HepG2 (cell line): Measurements from ENCODE around the gene SERINC2. TPM values are rescaled to one million over a fixed set of nuclear protein-coding genes. Genes with fewer than 3 reads are reported as not detected.

Source experiments
- ARNT2 ChIP-seq: sonication (generic); formaldehyde crosslinking; IDR thresholded peaks from 2 replicates; pipeline ENCODE4 v1.8.0; 2022; ENCODE audit warnings: mild to moderate bottlenecking, low read depth, missing genetic modification reagents, moderate library complexity
- HNRNPK ChIP-seq: fragments of 200-400 bp; formaldehyde crosslinking; IDR thresholded peaks from 2 replicates; pipeline ENCODE4 v1.6.1; 2018; ENCODE audit warnings: low read length, low read depth, moderate library complexity, mild to moderate bottlenecking; ENCODE audit not compliant: poor library complexity, severe bottlenecking
- IKZF4 ChIP-seq: sonication (generic); formaldehyde crosslinking; IDR thresholded peaks from 2 replicates; pipeline ENCODE4 v1.5.1; 2020; ENCODE audit warnings: borderline replicate concordance, mild to moderate bottlenecking, low read depth, missing genetic modification reagents; ENCODE audit errors: not compliant biosample characterization
- JUNB ChIP-seq: sonication (generic); formaldehyde crosslinking; IDR thresholded peaks from 2 replicates; pipeline ENCODE4 v1.8.0; 2022; ENCODE audit warnings: missing genetic modification reagents, mild to moderate bottlenecking, borderline replicate concordance
- MATR3 ChIP-seq: sonication (generic); formaldehyde crosslinking; IDR thresholded peaks from 2 replicates; pipeline ENCODE4 v1.4.0; 2020; ENCODE audit warnings: missing genetic modification reagents
- MED13 ChIP-seq: sonication (generic); formaldehyde crosslinking; IDR thresholded peaks from 2 replicates; pipeline ENCODE4 v1.5.0; 2020; ENCODE audit warnings: missing genetic modification reagents
- NCOA2 ChIP-seq: sonication (generic); formaldehyde crosslinking; IDR thresholded peaks from 2 replicates; pipeline ENCODE4 v1.8.0; 2022; ENCODE audit warnings: inconsistent platforms
- ONECUT2 ChIP-seq: sonication (generic); formaldehyde crosslinking; IDR thresholded peaks from 2 replicates; pipeline ENCODE4 v1.4.0; 2020; ENCODE audit warnings: missing genetic modification reagents
- POGZ ChIP-seq: sonication (generic); formaldehyde crosslinking; IDR thresholded peaks from 2 replicates; pipeline ENCODE4 v1.4.0; 2020; ENCODE audit warnings: mild to moderate bottlenecking, missing genetic modification reagents
- RXRB ChIP-seq: IDR thresholded peaks from 2 replicates; pipeline ENCODE4 v1.6.1; 2016; ENCODE audit warnings: borderline replicate concordance, missing genetic modification reagents, missing compliant biosample characterization
- SPEN ChIP-seq: sonication (generic); formaldehyde crosslinking; IDR thresholded peaks from 2 replicates; pipeline ENCODE4 v1.5.1; 2020; ENCODE audit warnings: low read depth, mild to moderate bottlenecking, missing genetic modification reagents
- U2AF2 ChIP-seq: fragments of 200-400 bp; formaldehyde crosslinking; IDR thresholded peaks from 2 replicates; pipeline ENCODE4 v1.6.1; 2017; ENCODE audit warnings: low read depth, mild to moderate bottlenecking, low read length
- ZFAT ChIP-seq: sonication (generic); formaldehyde crosslinking; conservative IDR thresholded peaks from 2 replicates; pipeline ENCODE4 v1.8.1; 2023; ENCODE audit warnings: missing genetic modification reagents, inconsistent platforms
- ZNF10 ChIP-seq: sonication (generic); formaldehyde crosslinking; IDR thresholded peaks from 2 replicates; pipeline ENCODE4 v1.4.0; 2020; ENCODE audit warnings: mild to moderate bottlenecking, low read depth, missing genetic modification reagents, borderline replicate concordance
- ZNF256 ChIP-seq: sonication (generic); formaldehyde crosslinking; conservative IDR thresholded peaks from 2 replicates; pipeline ENCODE4 v1.4.0; 2020; ENCODE audit warnings: missing genetic modification reagents
- ZNF274 ChIP-seq: sonication (generic); formaldehyde crosslinking; IDR thresholded peaks from 2 replicates; pipeline ENCODE4 v1.5.1; 2020; ENCODE audit warnings: mild to moderate bottlenecking, missing genetic modification reagents
- ZNF317 ChIP-seq: sonication (generic); formaldehyde crosslinking; IDR thresholded peaks from 2 replicates; pipeline ENCODE4 v1.5.0; 2020; ENCODE audit warnings: mild to moderate bottlenecking, missing genetic modification reagents
- ZNF564 ChIP-seq: sonication (generic); formaldehyde crosslinking; IDR thresholded peaks from 2 replicates; pipeline ENCODE4 v1.8.1; 2023; ENCODE audit warnings: mild to moderate bottlenecking, missing genetic modification reagents
- ZNF589 ChIP-seq: sonication (generic); formaldehyde crosslinking; conservative IDR thresholded peaks from 2 replicates; pipeline ENCODE4 v1.8.0; 2022; ENCODE audit warnings: mild to moderate bottlenecking, moderate library complexity, missing genetic modification reagents
- ZZZ3 ChIP-seq: sonication (generic); formaldehyde crosslinking; IDR thresholded peaks from 2 replicates; pipeline ENCODE4 v1.4.0; 2020; ENCODE audit warnings: missing genetic modification reagents, mild to moderate bottlenecking, borderline replicate concordance
- polyA plus RNA-seq, 8 experiments: library from polyadenylated mRNA; depleted of rRNA in 3 of 8; stranded (reverse) in 7 of 8; unstranded in 1 of 8; fragments of >200 nt; fragmentation: Illumina TruSeq in 4 of 8; extraction: Trizol in 4 of 8; gene quantifications; 2 replicates each; pipeline versions ENCODE4 v1.2.1 to v1.2.3, GENCODE V29; 2011 to 2016; ENCODE audit warnings: low read depth in 4 of 8, missing spikeins in 1 of 8, mixed read lengths in 1 of 8; ENCODE audit not compliant: insufficient read depth in 1 of 8
- total RNA-seq, 5 experiments: library from RNA; depleted of rRNA; stranded (reverse); fragments of >200 nt; fragmentation: Illumina TruSeq; extraction: Trizol; gene quantifications; 2 replicates each; pipeline ENCODE4 v1.2.3, GENCODE V29; 2016; ENCODE audit warnings: low read depth in 1 of 5
- TF ChIP-seq, protein P1 (sequence below): fragments of 450-650 bp; IDR thresholded peaks from 2 replicates; pipeline ENCODE4 v1.6.1; 2016
- TF ChIP-seq, protein P2 (sequence below): sonication (generic); formaldehyde crosslinking; IDR thresholded peaks from 2 replicates; pipeline ENCODE4 v1.8.1; 2023; ENCODE audit warnings: mild to moderate bottlenecking, missing genetic modification reagents, borderline replicate concordance
- TF ChIP-seq, protein P3 (sequence below): sonication (generic); formaldehyde crosslinking; IDR thresholded peaks from 2 replicates; pipeline ENCODE4 v1.4.0; 2020; ENCODE audit warnings: missing genetic modification reagents
- TF ChIP-seq, protein P4 (sequence below): sonication (generic); formaldehyde crosslinking; IDR thresholded peaks from 2 replicates; pipeline ENCODE4 v1.4.0; 2020; ENCODE audit warnings: mild to moderate bottlenecking, missing genetic modification reagents
- TF ChIP-seq, protein P5 (sequence below): sonication (generic); formaldehyde crosslinking; IDR thresholded peaks from 2 replicates; pipeline ENCODE4 v1.4.0; 2020; ENCODE audit warnings: missing genetic modification reagents, low read depth, mild to moderate bottlenecking, borderline replicate concordance

The SERINC2 gene
- total and polyA plus RNA-seq, 2 of the 13 experiments (the other 11 are each of a cell fraction or from before 2014, with no cell fraction given) = 4.8 to 126 TPM

DNA sequence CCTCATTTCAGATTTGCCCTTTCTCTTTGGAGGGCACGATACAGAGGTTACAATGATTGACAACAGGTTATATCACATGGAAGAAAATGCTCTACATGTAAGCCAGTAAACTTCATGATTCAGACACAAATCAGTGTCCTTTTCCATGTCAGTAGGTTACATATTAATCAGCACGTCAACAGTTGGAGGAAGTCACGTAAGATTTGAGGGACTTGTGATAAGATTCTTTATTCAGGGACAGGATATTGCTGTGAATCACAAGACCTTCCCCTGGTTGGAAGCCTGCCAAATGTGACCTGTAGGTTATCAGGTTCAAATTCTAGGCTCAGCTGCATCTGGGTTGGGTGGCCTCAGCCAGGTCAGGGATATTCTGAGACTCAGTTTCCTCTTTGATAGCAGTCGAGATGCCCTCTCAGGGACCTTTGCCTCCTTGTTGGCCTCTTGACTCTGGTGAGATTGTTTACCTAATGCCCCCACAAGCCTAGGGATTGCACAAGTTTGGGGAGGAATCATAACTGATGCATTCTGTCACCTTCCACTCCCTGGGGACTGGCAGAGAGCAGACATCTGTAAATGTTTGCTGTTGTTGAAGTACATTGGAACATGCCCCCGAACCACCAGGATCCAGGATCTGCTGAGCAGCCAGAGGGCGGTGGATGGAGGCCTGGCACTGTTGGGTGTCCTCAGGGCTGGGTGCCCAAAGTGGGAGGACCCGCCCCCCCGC lies 31.9 kb downstream of the SERINC2 start (continued):
- no peak for TF ChIP-seq MATR3 (CRISPR knock-in tag)
- TF ChIP-seq ZNF564 (CRISPR knock-in tag) = no peak
- TF ChIP-seq HNRNPK = no peak
- peak; percentile 60; the same call in 1 of the 2 replicates for TF ChIP-seq JUNB
- TF ChIP-seq, protein P1, sequence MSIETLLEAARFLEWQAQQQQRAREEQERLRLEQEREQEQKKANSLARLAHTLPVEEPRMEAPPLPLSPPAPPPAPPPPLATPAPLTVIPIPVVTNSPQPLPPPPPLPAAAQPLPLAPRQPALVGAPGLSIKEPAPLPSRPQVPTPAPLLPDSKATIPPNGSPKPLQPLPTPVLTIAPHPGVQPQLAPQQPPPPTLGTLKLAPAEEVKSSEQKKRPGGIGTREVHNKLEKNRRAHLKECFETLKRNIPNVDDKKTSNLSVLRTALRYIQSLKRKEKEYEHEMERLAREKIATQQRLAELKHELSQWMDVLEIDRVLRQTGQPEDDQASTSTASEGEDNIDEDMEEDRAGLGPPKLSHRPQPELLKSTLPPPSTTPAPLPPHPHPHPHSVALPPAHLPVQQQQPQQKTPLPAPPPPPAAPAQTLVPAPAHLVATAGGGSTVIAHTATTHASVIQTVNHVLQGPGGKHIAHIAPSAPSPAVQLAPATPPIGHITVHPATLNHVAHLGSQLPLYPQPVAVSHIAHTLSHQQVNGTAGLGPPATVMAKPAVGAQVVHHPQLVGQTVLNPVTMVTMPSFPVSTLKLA = 0 out of 2 replicates have a peak, but pooled peaks have one; percentile 14
- peak; percentile 96 for TF ChIP-seq RXRB (CRISPR knock-in tag)
- peak; percentile 84 for TF ChIP-seq NCOA2 (CRISPR knock-in tag)
- TF ChIP-seq, protein P2, sequence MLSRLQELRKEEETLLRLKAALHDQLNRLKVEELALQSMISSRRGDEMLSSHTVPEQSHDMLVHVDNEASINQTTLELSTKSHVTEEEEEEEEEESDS (CRISPR knock-in tag) = no peak
- TF ChIP-seq, protein P3, sequence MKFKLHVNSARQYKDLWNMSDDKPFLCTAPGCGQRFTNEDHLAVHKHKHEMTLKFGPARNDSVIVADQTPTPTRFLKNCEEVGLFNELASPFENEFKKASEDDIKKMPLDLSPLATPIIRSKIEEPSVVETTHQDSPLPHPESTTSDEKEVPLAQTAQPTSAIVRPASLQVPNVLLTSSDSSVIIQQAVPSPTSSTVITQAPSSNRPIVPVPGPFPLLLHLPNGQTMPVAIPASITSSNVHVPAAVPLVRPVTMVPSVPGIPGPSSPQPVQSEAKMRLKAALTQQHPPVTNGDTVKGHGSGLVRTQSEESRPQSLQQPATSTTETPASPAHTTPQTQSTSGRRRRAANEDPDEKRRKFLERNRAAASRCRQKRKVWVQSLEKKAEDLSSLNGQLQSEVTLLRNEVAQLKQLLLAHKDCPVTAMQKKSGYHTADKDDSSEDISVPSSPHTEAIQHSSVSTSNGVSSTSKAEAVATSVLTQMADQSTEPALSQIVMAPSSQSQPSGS (CRISPR knock-in tag) = no peak
- TF ChIP-seq, protein P4, sequence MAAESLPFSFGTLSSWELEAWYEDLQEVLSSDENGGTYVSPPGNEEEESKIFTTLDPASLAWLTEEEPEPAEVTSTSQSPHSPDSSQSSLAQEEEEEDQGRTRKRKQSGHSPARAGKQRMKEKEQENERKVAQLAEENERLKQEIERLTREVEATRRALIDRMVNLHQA (CRISPR knock-in tag) = no peak
- TF ChIP-seq SPEN (CRISPR knock-in tag) = peak; percentile 32; the same call in 1 of the 2 replicates
- TF ChIP-seq IKZF4 (CRISPR knock-in tag) = no peak
- no peak; the same call in 1 of the 2 replicates for TF ChIP-seq ZNF274 (CRISPR knock-in tag)
- no peak for TF ChIP-seq ARNT2 (CRISPR knock-in tag)
- TF ChIP-seq ZZZ3 (CRISPR knock-in tag) = no peak
- no peak for TF ChIP-seq ONECUT2 (CRISPR knock-in tag)
- TF ChIP-seq, protein P5, sequence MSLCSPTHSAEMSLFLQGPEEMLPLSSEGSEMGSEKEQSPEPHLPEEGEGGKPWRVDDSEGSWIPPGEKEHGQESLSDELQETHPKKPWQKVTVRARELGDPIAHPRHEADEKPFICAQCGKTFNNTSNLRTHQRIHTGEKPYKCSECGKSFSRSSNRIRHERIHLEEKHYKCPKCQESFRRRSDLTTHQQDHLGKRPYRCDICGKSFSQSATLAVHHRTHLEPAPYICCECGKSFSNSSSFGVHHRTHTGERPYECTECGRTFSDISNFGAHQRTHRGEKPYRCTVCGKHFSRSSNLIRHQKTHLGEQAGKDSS (CRISPR knock-in tag) = peak; percentile 54; the same call in 1 of the 2 replicates
- TF ChIP-seq ZNF589 (CRISPR knock-in tag) = no peak
- peak; percentile 90 for TF ChIP-seq ZNF317 (CRISPR knock-in tag)
- TF ChIP-seq MED13 = no peak; the same call in 1 of the 2 replicates
- TF ChIP-seq ZNF256 (CRISPR knock-in tag) = no peak
- TF ChIP-seq U2AF2 = no peak
- no peak for TF ChIP-seq ZNF10 (CRISPR knock-in tag)
- TF ChIP-seq POGZ (CRISPR knock-in tag) = peak; percentile 29; the same call in 1 of the 2 replicates
- no peak for TF ChIP-seq ZFAT (CRISPR knock-in tag)
